Measurements from ENCODE around the gene PARPBP. TPM values are rescaled to one million over a fixed set of nuclear protein-coding genes. Genes with fewer than 3 reads are reported as not detected.

The PARPBP gene
- total and polyA plus RNA-seq, 2 of the 13 experiments (the other 11 are each of a cell fraction or from before 2014, with no cell fraction given), result 6.7 to 28.4 TPM

DNA sequence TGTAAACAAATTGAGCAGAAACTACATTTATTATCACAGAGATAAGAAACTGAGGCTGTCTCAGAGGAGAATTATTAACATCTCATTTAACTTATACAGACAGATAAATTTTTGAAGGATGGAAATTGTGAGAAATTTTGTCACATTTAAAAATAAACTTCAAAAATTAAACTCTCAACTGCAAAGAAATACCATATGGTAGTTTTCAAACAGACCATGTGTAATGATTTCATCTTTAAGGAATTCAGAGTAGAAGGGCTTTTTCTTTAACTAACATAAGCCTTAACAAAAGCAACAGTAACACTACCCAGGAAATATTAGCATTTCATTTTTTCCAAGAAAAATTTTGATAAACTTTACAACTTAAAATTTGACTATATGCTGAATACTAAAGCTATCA, 26.7 kb upstream of the PARPBP start (continued):
- TF ChIP-seq ZHX2 (IDR thresholded peaks at IDR 0.05; ENCODE audit: low read depth) (no peak), ZHX2 (CRISPR knock-in tag; IDR thresholded peaks at IDR 0.05; ENCODE audit: borderline replicate concordance) (no peak), ZNF382 (CRISPR knock-in tag; IDR thresholded peaks at IDR 0.05; ENCODE audit: borderline replicate concordance) (no peak), TEF (CRISPR knock-in tag; IDR thresholded peaks at IDR 0.05) (no peak), SRSF4 (IDR thresholded peaks at IDR 0.05; ENCODE audit: low read depth, low read length, poor library complexity, severe bottlenecking) (no peak), ZNF101 (CRISPR knock-in tag; IDR thresholded peaks at IDR 0.05; ENCODE audit: borderline replicate concordance, low read depth) (no peak)
